Measurements from ENCODE around the gene FARP2. TPM values are rescaled to one million over a fixed set of nuclear protein-coding genes. Genes with fewer than 3 reads are reported as not detected.
A peak's percentile ranks its signal among the peaks of the same experiment; 100 is the strongest.

FARP2 gene
- total and polyA plus RNA-seq, 2 experiments from 2014 or later, result 16.0 to 22.6 TPM

GRCh38 chr2:241463276-241464135 lies 107.4 kb downstream of the FARP2 start (continued):
- TF ChIP-seq, protein P1, sequence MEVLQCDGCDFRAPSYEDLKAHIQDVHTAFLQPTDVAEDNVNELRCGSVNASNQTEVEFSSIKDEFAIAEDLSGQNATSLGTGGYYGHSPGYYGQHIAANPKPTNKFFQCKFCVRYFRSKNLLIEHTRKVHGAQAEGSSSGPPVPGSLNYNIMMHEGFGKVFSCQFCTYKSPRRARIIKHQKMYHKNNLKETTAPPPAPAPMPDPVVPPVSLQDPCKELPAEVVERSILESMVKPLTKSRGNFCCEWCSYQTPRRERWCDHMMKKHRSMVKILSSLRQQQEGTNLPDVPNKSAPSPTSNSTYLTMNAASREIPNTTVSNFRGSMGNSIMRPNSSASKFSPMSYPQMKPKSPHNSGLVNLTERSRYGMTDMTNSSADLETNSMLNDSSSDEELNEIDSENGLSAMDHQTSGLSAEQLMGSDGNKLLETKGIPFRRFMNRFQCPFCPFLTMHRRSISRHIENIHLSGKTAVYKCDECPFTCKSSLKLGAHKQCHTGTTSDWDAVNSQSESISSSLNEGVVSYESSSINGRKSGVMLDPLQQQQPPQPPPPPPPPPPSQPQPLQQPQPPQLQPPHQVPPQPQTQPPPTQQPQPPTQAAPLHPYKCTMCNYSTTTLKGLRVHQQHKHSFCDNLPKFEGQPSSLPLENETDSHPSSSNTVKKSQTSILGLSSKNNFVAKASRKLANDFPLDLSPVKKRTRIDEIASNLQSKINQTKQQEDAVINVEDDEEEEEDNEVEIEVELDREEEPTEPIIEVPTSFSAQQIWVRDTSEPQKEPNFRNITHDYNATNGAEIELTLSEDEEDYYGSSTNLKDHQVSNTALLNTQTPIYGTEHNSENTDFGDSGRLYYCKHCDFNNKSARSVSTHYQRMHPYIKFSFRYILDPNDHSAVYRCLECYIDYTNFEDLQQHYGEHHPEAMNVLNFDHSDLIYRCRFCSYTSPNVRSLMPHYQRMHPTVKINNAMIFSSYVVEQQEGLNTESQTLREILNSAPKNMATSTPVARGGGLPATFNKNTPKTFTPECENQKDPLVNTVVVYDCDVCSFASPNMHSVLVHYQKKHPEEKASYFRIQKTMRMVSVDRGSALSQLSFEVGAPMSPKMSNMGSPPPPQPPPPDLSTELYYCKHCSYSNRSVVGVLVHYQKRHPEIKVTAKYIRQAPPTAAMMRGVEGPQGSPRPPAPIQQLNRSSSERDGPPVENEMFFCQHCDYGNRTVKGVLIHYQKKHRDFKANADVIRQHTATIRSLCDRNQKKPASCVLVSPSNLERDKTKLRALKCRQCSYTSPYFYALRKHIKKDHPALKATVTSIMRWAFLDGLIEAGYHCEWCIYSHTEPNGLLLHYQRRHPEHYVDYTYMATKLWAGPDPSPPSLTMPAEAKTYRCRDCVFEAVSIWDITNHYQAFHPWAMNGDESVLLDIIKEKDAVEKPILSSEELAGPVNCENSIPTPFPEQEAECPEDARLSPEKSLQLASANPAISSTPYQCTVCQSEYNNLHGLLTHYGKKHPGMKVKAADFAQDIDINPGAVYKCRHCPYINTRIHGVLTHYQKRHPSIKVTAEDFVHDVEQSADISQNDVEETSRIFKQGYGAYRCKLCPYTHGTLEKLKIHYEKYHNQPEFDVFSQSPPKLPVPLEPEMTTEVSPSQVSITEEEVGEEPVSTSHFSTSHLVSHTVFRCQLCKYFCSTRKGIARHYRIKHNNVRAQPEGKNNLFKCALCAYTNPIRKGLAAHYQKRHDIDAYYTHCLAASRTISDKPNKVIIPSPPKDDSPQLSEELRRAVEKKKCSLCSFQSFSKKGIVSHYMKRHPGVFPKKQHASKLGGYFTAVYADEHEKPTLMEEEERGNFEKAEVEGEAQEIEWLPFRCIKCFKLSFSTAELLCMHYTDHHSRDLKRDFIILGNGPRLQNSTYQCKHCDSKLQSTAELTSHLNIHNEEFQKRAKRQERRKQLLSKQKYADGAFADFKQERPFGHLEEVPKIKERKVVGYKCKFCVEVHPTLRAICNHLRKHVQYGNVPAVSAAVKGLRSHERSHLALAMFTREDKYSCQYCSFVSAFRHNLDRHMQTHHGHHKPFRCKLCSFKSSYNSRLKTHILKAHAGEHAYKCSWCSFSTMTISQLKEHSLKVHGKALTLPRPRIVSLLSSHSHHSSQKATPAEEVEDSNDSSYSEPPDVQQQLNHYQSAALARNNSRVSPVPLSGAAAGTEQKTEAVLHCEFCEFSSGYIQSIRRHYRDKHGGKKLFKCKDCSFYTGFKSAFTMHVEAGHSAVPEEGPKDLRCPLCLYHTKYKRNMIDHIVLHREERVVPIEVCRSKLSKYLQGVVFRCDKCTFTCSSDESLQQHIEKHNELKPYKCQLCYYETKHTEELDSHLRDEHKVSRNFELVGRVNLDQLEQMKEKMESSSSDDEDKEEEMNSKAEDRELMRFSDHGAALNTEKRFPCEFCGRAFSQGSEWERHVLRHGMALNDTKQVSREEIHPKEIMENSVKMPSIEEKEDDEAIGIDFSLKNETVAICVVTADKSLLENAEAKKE (CRISPR knock-in tag; IDR thresholded peaks at IDR 0.05), result no peak
- TF ChIP-seq, protein P2, sequence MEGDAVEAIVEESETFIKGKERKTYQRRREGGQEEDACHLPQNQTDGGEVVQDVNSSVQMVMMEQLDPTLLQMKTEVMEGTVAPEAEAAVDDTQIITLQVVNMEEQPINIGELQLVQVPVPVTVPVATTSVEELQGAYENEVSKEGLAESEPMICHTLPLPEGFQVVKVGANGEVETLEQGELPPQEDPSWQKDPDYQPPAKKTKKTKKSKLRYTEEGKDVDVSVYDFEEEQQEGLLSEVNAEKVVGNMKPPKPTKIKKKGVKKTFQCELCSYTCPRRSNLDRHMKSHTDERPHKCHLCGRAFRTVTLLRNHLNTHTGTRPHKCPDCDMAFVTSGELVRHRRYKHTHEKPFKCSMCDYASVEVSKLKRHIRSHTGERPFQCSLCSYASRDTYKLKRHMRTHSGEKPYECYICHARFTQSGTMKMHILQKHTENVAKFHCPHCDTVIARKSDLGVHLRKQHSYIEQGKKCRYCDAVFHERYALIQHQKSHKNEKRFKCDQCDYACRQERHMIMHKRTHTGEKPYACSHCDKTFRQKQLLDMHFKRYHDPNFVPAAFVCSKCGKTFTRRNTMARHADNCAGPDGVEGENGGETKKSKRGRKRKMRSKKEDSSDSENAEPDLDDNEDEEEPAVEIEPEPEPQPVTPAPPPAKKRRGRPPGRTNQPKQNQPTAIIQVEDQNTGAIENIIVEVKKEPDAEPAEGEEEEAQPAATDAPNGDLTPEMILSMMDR (conservative IDR thresholded peaks at IDR 0.05; ENCODE audit: low read depth in 2 of 2), result no peak

- no peak overlapping the region for H3K4me2 ChIP-seq
- Mint-ChIP-seq H3K27ac (no peak overlapping the region), H3K4me3 (no peak overlapping the region), H3K9me3 (no peaks in the 10 kb centered on the region), H3K27me3 (ENCODE audit: insufficient read depth, low read depth, poor library complexity) (peaks cover 13% of the 10 kb centered on the region), H3K36me3 (ENCODE audit: low read depth) (no peaks in the 10 kb centered on the region), H3K4me1 (peaks cover 3% of the 10 kb centered on the region)
- no peak overlapping the region for H3K4me3 ChIP-seq
- H2AFZ ChIP-seq, result no peak overlapping the region
- H3F3A ChIP-seq (replicated peaks; ENCODE audit: low read depth), result no peaks in the 10 kb centered on the region
- H3K79me2 ChIP-seq (replicated peaks; ENCODE audit: insufficient read depth), result no peaks in the 10 kb centered on the region
- no peaks in the 10 kb centered on the region for H3K36me3 ChIP-seq (ENCODE audit: insufficient read depth)
- no peaks in the 10 kb centered on the region for H3K9me2 ChIP-seq (ENCODE audit: insufficient read depth)
- no peaks in the 10 kb centered on the region for H3K27me3 ChIP-seq (ENCODE audit: insufficient read depth)
- H4K20me1 ChIP-seq (replicated peaks; ENCODE audit: insufficient read depth), result no peaks in the 10 kb centered on the region
- peak; percentile 61 for ATAC-seq
- no peak overlapping the region for H3K27ac ChIP-seq (ENCODE audit: low read depth)
- H3K4me1 ChIP-seq (ENCODE audit: insufficient read depth), result no peaks in the 10 kb centered on the region
- no peak for DNase-seq (ENCODE audit: low spot score)
- TF ChIP-seq NANOG (IDR thresholded peaks at IDR 0.05; ENCODE audit: borderline replicate concordance) (no peak), EZH2phosphoT487 (IDR thresholded peaks at IDR 0.05; ENCODE audit: unreplicated experiment) (no peak), JUNB (IDR thresholded peaks at IDR 0.05; ENCODE audit: unreplicated experiment) (no peak), REST (IDR thresholded peaks at IDR 0.05; ENCODE audit: unreplicated experiment) (no peak)
- TF ChIP-seq, protein P2 (conservative IDR thresholded peaks at IDR 0.05; ENCODE audit: low read depth in 2 of 2), result no peak
- TF ChIP-seq, protein P3, sequence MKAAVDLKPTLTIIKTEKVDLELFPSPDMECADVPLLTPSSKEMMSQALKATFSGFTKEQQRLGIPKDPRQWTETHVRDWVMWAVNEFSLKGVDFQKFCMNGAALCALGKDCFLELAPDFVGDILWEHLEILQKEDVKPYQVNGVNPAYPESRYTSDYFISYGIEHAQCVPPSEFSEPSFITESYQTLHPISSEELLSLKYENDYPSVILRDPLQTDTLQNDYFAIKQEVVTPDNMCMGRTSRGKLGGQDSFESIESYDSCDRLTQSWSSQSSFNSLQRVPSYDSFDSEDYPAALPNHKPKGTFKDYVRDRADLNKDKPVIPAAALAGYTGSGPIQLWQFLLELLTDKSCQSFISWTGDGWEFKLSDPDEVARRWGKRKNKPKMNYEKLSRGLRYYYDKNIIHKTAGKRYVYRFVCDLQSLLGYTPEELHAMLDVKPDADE (IDR thresholded peaks at IDR 0.05), result no peak
These were observed 109.5 kb downstream of the FARP2 start for GRCh38 chr2:241465543-241465942.

All from GM23338 (cell line).